Measurements from ENCODE around the gene RDH14. TPM values are rescaled to one million over a fixed set of nuclear protein-coding genes. Genes with fewer than 3 reads are reported as not detected.

The RDH14 gene
- polyA plus RNA-seq, 10 donors, result 24.0 to 31.3 (median 25.5) TPM

- DNase-seq, result no peak
Measured at GRCh38 chr2:18583905-18584607, 23.6 kb upstream of the RDH14 start.

GRCh38 chr2:18580606-18581005, 20.2 kb upstream of the RDH14 start:
- DNase-seq, result no peak

GRCh38 chr2:18578033-18578432, 17.6 kb upstream of the RDH14 start:
- DNase-seq, result no peak

GRCh38 chr2:18566145-18566769, 5.8 kb upstream of the RDH14 start:
- DNase-seq, result no peak

- no peak for DNase-seq
Measured at GRCh38 chr2:18560797-18561085, 288 bp upstream of the RDH14 start.

- DNase-seq, result peak in 1 of 3 donors; percentile 16
Measured at GRCh38 chr2:18559531-18560030, 872 bp downstream of the RDH14 start.

GRCh38 chr2:18558458-18558857, 2.0 kb downstream of the RDH14 start:
- no peak for DNase-seq

- DNase-seq, result no peak
Measured at GRCh38 chr2:18557121-18557520, 3.3 kb downstream of the RDH14 start.

GRCh38 chr2:18552351-18553077, 7.9 kb downstream of the RDH14 start:
- no peak for DNase-seq

GRCh38 chr2:18551623-18552022, 8.8 kb downstream of the RDH14 start:
- peak in 1 of 3 donors; percentile 10 for DNase-seq

GRCh38 chr2:18551169-18551568, 9.3 kb downstream of the RDH14 start:
- no peak for DNase-seq

GRCh38 chr2:18550433-18550832, 10.0 kb downstream of the RDH14 start:
- DNase-seq, result no peak

- DNase-seq, result no peak
Measured at GRCh38 chr2:18549083-18549482, 11.4 kb downstream of the RDH14 start.

- DNase-seq, result no peak
Measured at GRCh38 chr2:18548621-18549020, 11.8 kb downstream of the RDH14 start.

GRCh38 chr2:18546567-18546966, 13.9 kb downstream of the RDH14 start:
- DNase-seq, result peak in 1 of 3 donors; percentile 37

GRCh38 chr2:18545384-18545783, 15.1 kb downstream of the RDH14 start:
- no peak for DNase-seq

GRCh38 chr2:18544171-18544570, 16.3 kb downstream of the RDH14 start:
- no peak for DNase-seq

- DNase-seq, result no peak
Measured at GRCh38 chr2:18540872-18541271, 19.6 kb downstream of the RDH14 start.

GRCh38 chr2:18536697-18537096, 23.8 kb downstream of the RDH14 start:
- DNase-seq, result no peak

GRCh38 chr2:18536100-18536499, 24.4 kb downstream of the RDH14 start:
- DNase-seq, result no peak

GRCh38 chr2:18531194-18531593, 29.3 kb downstream of the RDH14 start:
- DNase-seq, result no peak

- no peak for DNase-seq
Measured at GRCh38 chr2:18527822-18528221, 32.6 kb downstream of the RDH14 start.

GRCh38 chr2:18527326-18527725, 33.1 kb downstream of the RDH14 start:
- no peak for DNase-seq

All from muscle of back (tissue), 11 donors.